Measurements from ENCODE around the gene ADGRA3.

Gene ADGRA3

DNA sequence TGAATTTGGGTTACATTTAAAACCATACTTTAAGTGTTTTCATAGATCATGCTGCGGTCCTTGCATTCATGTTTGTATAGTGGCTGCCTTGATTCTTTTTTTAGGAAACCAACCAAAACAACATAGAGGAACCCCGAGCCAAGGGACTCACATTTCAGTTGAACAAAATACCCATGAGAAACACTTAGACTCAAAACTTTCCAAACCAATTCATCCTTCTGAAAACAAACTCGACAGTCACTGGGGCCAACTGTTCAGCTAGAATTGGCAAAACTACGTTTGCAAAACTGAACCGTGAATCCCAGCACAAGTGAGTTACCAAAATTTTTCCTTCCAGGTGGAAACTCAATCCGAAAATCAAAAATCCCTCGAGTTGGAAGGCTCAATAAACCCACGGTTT is 1.4 kb downstream of the ADGRA3 start:
- peak overlapping the region in 9 of 11 experiments; percentile 88 to 97 (median 95); a peak in 19 of 22 replicates for H3K27ac ChIP-seq
- H3K9me3 ChIP-seq (replicated peaks in 1 of 11), result peaks cover 0 to 15% (median 9%) of the 10 kb centered on the region in 11 experiments; a peak in 13 of 22 replicates
- H3K4me1 ChIP-seq, result peaks cover 16 to 28% (median 20%) of the 10 kb centered on the region in 10 experiments
- peaks cover 0 to 14% (median 4%) of the 10 kb centered on the region in 11 experiments; a peak in 6 of 22 replicates for H3K36me3 ChIP-seq
- H3K27me3 ChIP-seq, result no peaks in the 10 kb centered on the region
- peak overlapping the region; percentile 75 to 99 (median 88) for H3K4me2 ChIP-seq
- H3K4me3 ChIP-seq, result peak overlapping the region; percentile 72 to 92 (median 80)
- H4K20me1 ChIP-seq, result peaks cover 0 to 45% (median 11%) of the 10 kb centered on the region in 11 experiments; a peak in 8 of 22 replicates
- TF ChIP-seq Cebpa-rat (IDR thresholded peaks at IDR 0.05), result no peak
- peak overlapping the region; percentile 75 to 98 (median 95); a peak in 21 of 22 replicates for H3K9ac ChIP-seq

DNA sequence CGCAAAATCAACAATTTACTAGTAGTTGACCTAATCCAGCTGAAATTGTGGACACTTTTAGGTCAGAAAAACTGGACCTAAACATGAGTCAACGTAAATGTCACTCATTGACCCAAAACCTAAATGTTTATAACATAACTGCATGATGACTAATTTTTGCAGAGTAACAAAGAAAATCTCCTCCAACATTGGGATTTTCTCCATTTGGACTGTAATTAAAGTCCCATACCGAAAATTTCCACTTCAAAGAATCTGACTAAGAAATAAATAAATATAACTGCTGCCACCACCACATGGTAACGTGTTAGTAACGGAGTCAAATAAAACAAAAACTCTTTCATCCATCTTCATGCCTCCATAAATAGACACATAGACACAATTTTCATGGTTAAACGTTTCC is 1.9 kb downstream of the ADGRA3 start:
- H3K27me3 ChIP-seq, result no peaks in the 10 kb centered on the region
- no peak for TF ChIP-seq Cebpa-rat (IDR thresholded peaks at IDR 0.05)
- peaks cover 16 to 28% (median 20%) of the 10 kb centered on the region in 10 experiments for H3K4me1 ChIP-seq
- H3K36me3 ChIP-seq, result peaks cover 0 to 14% (median 4%) of the 10 kb centered on the region in 11 experiments; a peak in 6 of 22 replicates
- H4K20me1 ChIP-seq, result peaks cover 0 to 50% (median 11%) of the 10 kb centered on the region in 11 experiments; a peak in 9 of 22 replicates
- H3K4me2 ChIP-seq, result peak overlapping the region; percentile 75 to 99 (median 88)
- peak overlapping the region in 9 of 11 experiments; percentile 88 to 97 (median 95); a peak in 18 of 22 replicates for H3K27ac ChIP-seq
- H3K9ac ChIP-seq, result peak overlapping the region; percentile 75 to 98 (median 95); a peak in 21 of 22 replicates
- H3K9me3 ChIP-seq (replicated peaks in 1 of 11), result peaks cover 0 to 18% (median 9%) of the 10 kb centered on the region in 11 experiments; a peak in 13 of 22 replicates
- H3K4me3 ChIP-seq, result peak overlapping the region; percentile 72 to 92 (median 80); a peak in 19 of 20 replicates

DNA sequence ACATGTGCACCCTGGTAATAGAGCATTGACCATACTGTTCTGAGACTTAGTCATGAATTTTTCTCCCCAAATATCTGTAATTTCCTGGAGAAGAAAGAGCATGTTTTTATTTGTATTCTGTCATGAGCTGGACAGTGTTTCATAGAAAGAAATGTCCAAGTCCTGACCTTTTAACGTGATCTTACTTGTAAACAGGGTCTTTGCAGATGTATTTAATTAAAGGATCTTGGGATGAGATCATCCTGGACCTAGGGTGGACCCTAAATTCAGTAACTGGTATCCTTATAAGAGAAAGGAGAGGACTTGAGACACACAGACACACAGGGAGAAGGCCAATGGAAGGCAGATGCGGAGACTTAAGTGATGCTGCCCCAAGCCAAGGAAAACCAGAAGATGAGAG is 3.6 kb downstream of the ADGRA3 start:
- peaks cover 16 to 28% (median 23%) of the 10 kb centered on the region in 10 experiments for H3K4me1 ChIP-seq
- H3K27ac ChIP-seq, result no peak overlapping the region
- no peak overlapping the region for H3K4me3 ChIP-seq
- no peak overlapping the region for H3K9ac ChIP-seq
- no peak for TF ChIP-seq Cebpa-rat (IDR thresholded peaks at IDR 0.05)
- peaks cover 0 to 25% (median 4%) of the 10 kb centered on the region in 11 experiments; a peak in 6 of 22 replicates for H3K36me3 ChIP-seq
- H3K27me3 ChIP-seq, result no peaks in the 10 kb centered on the region
- peaks cover 0 to 31% (median 9%) of the 10 kb centered on the region in 11 experiments; a peak in 13 of 22 replicates for H3K9me3 ChIP-seq (replicated peaks in 1 of 11)
- H3K4me2 ChIP-seq, result peak overlapping the region in 2 of 11 experiments; percentile 83 to 89; a peak in 2 of 22 replicates
- H4K20me1 ChIP-seq, result peaks cover 0 to 67% (median 20%) of the 10 kb centered on the region in 11 experiments; a peak in 10 of 22 replicates

DNA sequence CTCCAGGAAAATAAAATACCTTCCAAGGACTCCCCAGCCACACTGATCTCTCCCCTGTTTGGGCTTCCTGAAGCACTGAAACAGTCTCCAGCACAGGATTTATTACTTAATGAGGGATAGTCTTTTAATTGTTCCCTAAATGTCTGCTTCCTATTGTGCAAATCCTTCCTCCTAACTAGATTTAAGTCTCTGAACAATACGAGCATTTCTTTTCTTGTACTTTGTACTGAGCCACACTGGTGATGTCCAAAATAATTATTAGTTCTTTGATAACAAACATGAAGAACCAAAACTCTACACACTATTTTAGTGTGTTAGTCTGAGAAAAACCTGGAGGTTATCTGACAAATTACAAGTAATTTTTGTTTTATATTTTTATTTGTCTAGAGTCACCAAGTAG is 5.1 kb downstream of the ADGRA3 start:
- Histone ChIP-seq H4K20me1 (peaks cover 0 to 81% (median 23%) of the 10 kb centered on the region in 11 experiments; a peak in 12 of 22 replicates), H3K9ac (no peak overlapping the region), H3K9me3 (replicated peaks in 1 of 11) (peaks cover 0 to 46% (median 21%) of the 10 kb centered on the region in 11 experiments; a peak in 17 of 22 replicates), H3K27me3 (no peaks in the 10 kb centered on the region), H3K4me1 (peaks cover 16 to 27% (median 21%) of the 10 kb centered on the region in 10 experiments), H3K4me3 (no peak overlapping the region), H3K4me2 (no peak overlapping the region), H3K27ac (no peak overlapping the region), H3K36me3 (peaks cover 0 to 34% (median 4%) of the 10 kb centered on the region in 11 experiments; a peak in 7 of 22 replicates)
- TF ChIP-seq Cebpa-rat (IDR thresholded peaks at IDR 0.05), result no peak

DNA sequence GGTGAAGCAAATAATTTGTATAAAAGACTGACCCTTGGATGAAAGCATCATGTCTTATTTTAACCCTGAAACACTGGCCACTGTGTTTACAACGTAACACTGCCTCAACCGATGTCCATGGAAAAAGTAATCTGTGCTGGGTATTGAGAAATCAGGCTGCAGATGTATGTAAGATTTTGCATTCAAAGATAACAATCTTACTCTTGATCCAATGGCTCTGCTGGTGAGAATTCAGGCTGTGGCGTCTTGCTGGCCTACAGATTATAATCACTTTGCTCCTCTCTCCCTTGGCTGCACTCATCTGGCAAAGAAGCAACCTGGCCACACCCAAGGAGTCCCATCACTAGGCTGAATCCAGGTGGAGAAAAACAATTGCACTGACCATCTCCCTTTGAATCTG is 7.5 kb downstream of the ADGRA3 start:
- peaks cover 0 to 86% (median 25%) of the 10 kb centered on the region in 11 experiments; a peak in 13 of 22 replicates for H4K20me1 ChIP-seq
- no peak overlapping the region for H3K9ac ChIP-seq
- TF ChIP-seq Cebpa-rat (IDR thresholded peaks at IDR 0.05), result no peak
- H3K9me3 ChIP-seq (replicated peaks in 1 of 11), result peaks cover 0 to 60% (median 26%) of the 10 kb centered on the region in 11 experiments; a peak in 17 of 22 replicates
- H3K27ac ChIP-seq, result no peak overlapping the region
- H3K27me3 ChIP-seq, result no peaks in the 10 kb centered on the region
- H3K36me3 ChIP-seq, result peaks cover 0 to 34% (median 4%) of the 10 kb centered on the region in 11 experiments; a peak in 8 of 22 replicates
- no peak overlapping the region for H3K4me3 ChIP-seq
- peaks cover 3 to 18% (median 10%) of the 10 kb centered on the region in 10 experiments for H3K4me1 ChIP-seq
- no peak overlapping the region for H3K4me2 ChIP-seq

DNA sequence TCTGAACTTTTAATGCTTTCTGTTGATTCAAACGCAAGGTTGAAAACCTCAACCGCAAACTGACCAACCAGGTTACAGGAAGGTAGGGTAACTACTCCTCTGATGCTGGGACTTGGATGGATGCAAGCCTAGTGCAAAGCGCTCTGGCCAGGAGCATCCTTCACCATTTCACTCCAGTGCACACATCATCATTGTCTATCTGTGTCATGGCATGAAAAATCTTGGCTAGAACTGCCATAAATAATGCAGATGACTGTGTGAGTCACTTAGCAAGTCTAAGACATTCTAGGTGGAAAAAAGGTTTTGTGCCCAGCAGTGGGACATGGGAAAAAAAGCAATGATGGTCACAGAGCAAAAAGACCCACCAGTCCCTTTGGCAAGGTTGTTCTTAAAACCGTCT is 10.9 kb downstream of the ADGRA3 start:
- Histone ChIP-seq H3K9me3 (replicated peaks in 1 of 11) (peaks cover 0 to 59% (median 19%) of the 10 kb centered on the region in 11 experiments; a peak in 15 of 22 replicates), H3K9ac (no peak overlapping the region), H3K4me1 (peaks cover 0 to 8% (median 3%) of the 10 kb centered on the region in 10 experiments; a peak in 6 of 20 replicates), H3K27ac (no peak overlapping the region), H3K36me3 (peaks cover 0 to 27% (median 4%) of the 10 kb centered on the region in 11 experiments; a peak in 7 of 22 replicates), H3K27me3 (no peaks in the 10 kb centered on the region), H4K20me1 (peaks cover 0 to 82% (median 4%) of the 10 kb centered on the region in 11 experiments; a peak in 14 of 22 replicates), H3K4me3 (no peak overlapping the region), H3K4me2 (no peak overlapping the region)
- TF ChIP-seq Cebpa-rat (IDR thresholded peaks at IDR 0.05), result no peak

DNA sequence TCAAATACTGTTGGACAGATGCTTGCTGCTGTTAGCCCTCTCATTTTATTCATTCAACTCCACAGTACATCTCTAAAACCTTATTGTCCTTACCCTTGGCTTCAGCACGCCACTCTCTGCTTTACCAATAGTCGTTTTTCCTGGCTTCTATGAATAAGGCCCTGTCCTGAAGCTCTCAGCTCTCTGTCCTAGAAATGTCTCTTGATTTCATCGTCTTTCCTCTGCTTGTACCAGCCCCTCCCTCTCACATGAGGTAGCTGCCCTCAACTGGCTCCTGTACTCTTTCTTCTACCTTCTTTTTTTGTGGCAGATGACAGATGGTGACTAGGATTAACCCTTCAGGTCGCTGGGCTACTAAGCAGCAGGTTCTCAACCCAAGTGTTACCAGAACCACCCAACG is 11.4 kb downstream of the ADGRA3 start:
- no peak for TF ChIP-seq Cebpa-rat (IDR thresholded peaks at IDR 0.05)
- H3K4me3 ChIP-seq, result no peak overlapping the region
- H3K36me3 ChIP-seq, result peaks cover 0 to 30% (median 5%) of the 10 kb centered on the region in 11 experiments; a peak in 6 of 22 replicates
- H3K27ac ChIP-seq, result no peak overlapping the region
- no peaks in the 10 kb centered on the region for H3K27me3 ChIP-seq
- H3K4me1 ChIP-seq, result peaks cover 0 to 8% (median 3%) of the 10 kb centered on the region in 10 experiments; a peak in 6 of 20 replicates
- H3K9ac ChIP-seq, result no peak overlapping the region
- peaks cover 0 to 85% (median 4%) of the 10 kb centered on the region in 11 experiments; a peak in 14 of 22 replicates for H4K20me1 ChIP-seq
- H3K9me3 ChIP-seq (replicated peaks in 1 of 11), result peaks cover 0 to 61% (median 18%) of the 10 kb centered on the region in 11 experiments; a peak in 13 of 22 replicates
- H3K4me2 ChIP-seq, result no peak overlapping the region

DNA sequence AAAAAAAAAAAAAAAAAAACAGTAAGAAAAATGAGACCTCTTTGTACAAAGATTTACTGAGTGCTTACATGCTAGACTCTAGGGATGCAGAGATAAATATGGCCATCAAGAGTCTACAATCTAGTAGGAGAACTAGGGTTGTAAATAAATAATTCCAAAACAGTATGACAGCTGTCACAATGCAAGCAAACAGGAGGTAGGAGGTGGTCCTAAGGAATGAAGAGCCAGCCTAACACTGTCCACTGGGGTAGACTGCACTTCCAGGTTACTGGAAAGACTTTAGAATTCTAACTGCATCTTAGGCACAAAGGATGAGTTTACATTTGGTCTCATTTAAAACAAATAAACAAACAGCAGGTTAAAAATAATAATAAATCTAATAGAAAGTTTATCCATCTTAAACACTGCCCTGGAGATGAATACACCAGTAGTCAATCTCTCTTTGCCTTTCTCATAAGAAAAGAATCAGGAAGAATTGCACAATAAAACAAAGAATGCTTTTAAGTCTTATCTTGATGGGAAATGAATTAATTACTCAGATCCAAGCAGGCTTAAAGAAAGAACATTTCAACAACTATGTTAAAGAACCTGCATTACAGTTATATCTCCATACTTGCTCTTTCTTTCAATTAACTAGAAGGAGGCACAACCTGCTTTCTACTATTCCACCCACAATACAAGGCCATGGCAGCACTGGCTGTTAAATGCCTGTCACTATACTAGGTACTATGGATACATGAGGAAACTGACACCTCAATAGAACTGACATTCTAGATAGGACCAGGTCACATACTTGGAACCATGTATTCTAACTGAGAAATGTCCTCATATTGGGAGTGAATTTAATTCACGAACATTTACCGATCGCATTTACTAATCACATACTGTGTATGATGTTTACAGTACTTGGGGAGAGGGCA is 12.7 kb downstream of the ADGRA3 start:
- Histone ChIP-seq H3K9ac (no peak overlapping the region), H3K4me3 (no peak overlapping the region), H3K4me1 (peaks cover 0 to 8% (median 3%) of the 10 kb centered on the region in 10 experiments; a peak in 6 of 20 replicates), H3K4me2 (no peak overlapping the region), H4K20me1 (peaks cover 0 to 75% (median 4%) of the 10 kb centered on the region in 11 experiments; a peak in 13 of 22 replicates), H3K36me3 (peaks cover 0 to 30% (median 4%) of the 10 kb centered on the region in 11 experiments; a peak in 6 of 22 replicates), H3K9me3 (replicated peaks in 1 of 11) (peaks cover 0 to 58% (median 24%) of the 10 kb centered on the region in 11 experiments; a peak in 16 of 22 replicates), H3K27me3 (no peaks in the 10 kb centered on the region), H3K27ac (no peak overlapping the region)
- no peak for TF ChIP-seq Cebpa-rat (IDR thresholded peaks at IDR 0.05)

All from BLaER1 treated with 17β-estradiol and CSF1 and Interleukin-3, amounts not matched to agents 10 nM and 100 nM (cell line).